Lung (tissue), 4 donors: Measurements from ENCODE around the gene HSPA6. TPM values are rescaled to one million over a fixed set of nuclear protein-coding genes. Genes with fewer than 3 reads are reported as not detected.

Experiments used
- polyA plus RNA-seq, 2 donors: library from polyadenylated mRNA; stranded (reverse); fragments of 200-250 nt; gene quantifications; one replicate each; pipeline ENCODE4 v1.2.1, GENCODE V29; 2013
- total RNA-seq, 2 donors: library from RNA; depleted of rRNA in 1 of 2; stranded (reverse); fragments of >200 nt in 1 of 2; gene quantifications; one replicate each; pipeline ENCODE4 v1.2.1, GENCODE V29; 2014 to 2021
- donor health status: Bipolar disorder and iron deficiency.
- donor health status: healthy.
- donor health status: DM: yes; HTN: yes; CAD: no.

The HSPA6 gene
- total and polyA plus RNA-seq, 4 donors: 11.7 to 42.5 (median 25.2) TPM

Other genes starting within 250 kb of the HSPA6 start
- gene MPZ, start 214.6 kb upstream of the HSPA6 start, total RNA-seq: 1 to 10 TPM; 3.6 to 5.1 TPM
- gene MPZ, start 214.6 kb upstream of the HSPA6 start, polyA plus RNA-seq: 1 to 10 TPM; 2.0 to 3.7 TPM
- gene SDHC, start 210.2 kb upstream of the HSPA6 start, total RNA-seq: 100 to 1,000 TPM in 1 of 2 donors, 10 to 100 TPM in 1; 87.1 to 173 TPM
- 100 to 1,000 TPM in 1 of 2 donors, 10 to 100 TPM in 1; 52.5 to 204 TPM for gene SDHC, start 210.2 kb upstream of the HSPA6 start, polyA plus RNA-seq
- 10 to 100 TPM in 1 of 2 donors, 1 to 10 TPM in 1; 6.5 to 25.1 TPM for gene CFAP126, start 156.7 kb upstream of the HSPA6 start, total RNA-seq
- gene CFAP126, start 156.7 kb upstream of the HSPA6 start, polyA plus RNA-seq: 10 to 100 TPM; 21.2 to 23.9 TPM
- 10 to 100 TPM; 83.7 to 94.9 TPM for gene FCGR2A, start 19.1 kb upstream of the HSPA6 start, total RNA-seq
- 100 to 1,000 TPM in 1 of 2 donors, 10 to 100 TPM in 1; 37.6 to 204 TPM for gene FCGR2A, start 19.1 kb upstream of the HSPA6 start, polyA plus RNA-seq
- 100 to 1,000 TPM in 1 of 2 donors, 10 to 100 TPM in 1; 33.3 to 110 TPM for gene FCGR3A, start 25.3 kb downstream of the HSPA6 start, total RNA-seq
- gene FCGR3A, start 25.3 kb downstream of the HSPA6 start, polyA plus RNA-seq: 100 to 1,000 TPM in 1 of 2 donors, 10 to 100 TPM in 1; 27.1 to 211 TPM
- gene FCGR3B, start 106.6 kb downstream of the HSPA6 start, total RNA-seq: 10 to 100 TPM in 1 of 2 donors, 1 to 10 TPM in 1; 9.9 to 15.7 TPM
- 10 to 100 TPM in 1 of 2 donors, 1 to 10 TPM in 1; 1.8 to 79.0 TPM for gene FCGR3B, start 106.6 kb downstream of the HSPA6 start, polyA plus RNA-seq
- gene FCGR2B, start 138.6 kb downstream of the HSPA6 start, total RNA-seq: 10 to 100 TPM in 1 of 2 donors, 1 to 10 TPM in 1; 6.8 to 12.3 TPM
- gene FCGR2B, start 138.6 kb downstream of the HSPA6 start, polyA plus RNA-seq: 10 to 100 TPM in 1 of 2 donors, 1 to 10 TPM in 1; 9.0 to 12.0 TPM
- 1 to 10 TPM in 1 of 2 donors, under 1 TPM in 1; 0.25 to 3.9 TPM for gene FCRLA, start 182.7 kb downstream of the HSPA6 start, total RNA-seq
- 1 to 10 TPM in 1 of 2 donors, under 1 TPM in 1; 0.14 to 1.2 TPM for gene FCRLA, start 182.7 kb downstream of the HSPA6 start, polyA plus RNA-seq
- under 1 TPM; 0.34 to 0.86 TPM for gene FCRLB, start 197.0 kb downstream of the HSPA6 start, total RNA-seq
- gene FCRLB, start 197.0 kb downstream of the HSPA6 start, polyA plus RNA-seq: under 1 TPM; 0.59 to 0.90 TPM
- gene DUSP12, start 225.2 kb downstream of the HSPA6 start, total RNA-seq: 10 to 100 TPM; 19.4 to 60.1 TPM
- 10 to 100 TPM; 15.0 to 27.1 TPM for gene DUSP12, start 225.2 kb downstream of the HSPA6 start, polyA plus RNA-seq
- 10 to 100 TPM; 27.7 to 44.8 TPM for gene ATF6, start 241.8 kb downstream of the HSPA6 start, total RNA-seq
- gene ATF6, start 241.8 kb downstream of the HSPA6 start, polyA plus RNA-seq: 10 to 100 TPM in 1 of 2 donors, 1 to 10 TPM in 1; 4.3 to 17.6 TPM